ENCODE measurements around the gene PDE11A. TPM values are rescaled to one million over a fixed set of nuclear protein-coding genes. Genes with fewer than 3 reads are reported as not detected.
A peak's percentile ranks its signal among the peaks of the same experiment; 100 is the strongest.

Gene PDE11A
- total RNA-seq, 8 experiments from 2014 or later = 0.31 to 6.9 (median 3.9) TPM

DNA sequence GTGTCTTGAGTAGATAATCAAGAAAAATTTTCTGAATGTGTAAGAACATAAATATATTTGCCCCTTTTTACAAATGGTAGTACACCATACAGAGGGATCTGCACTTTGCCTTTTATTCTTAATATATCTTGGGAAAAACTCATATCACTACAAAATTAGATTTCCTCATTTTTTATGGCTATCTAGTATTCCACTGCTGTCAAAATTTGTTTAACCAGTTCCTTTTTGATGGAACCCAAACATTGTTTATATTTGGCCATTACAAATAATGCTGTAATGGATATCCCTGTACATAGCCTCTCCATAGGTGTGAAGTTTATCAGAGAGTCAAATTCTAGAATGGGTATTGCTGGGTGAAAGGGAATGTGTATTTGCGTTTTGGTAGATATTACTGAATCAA, 436.9 kb downstream of the PDE11A start:
- no peak overlapping the region for H3K27ac ChIP-seq
- ATAC-seq (replicated peaks in 6 of 8) = no peak
- 0 to 75% (median 0%) methylated on average over 1 of the region's 1 CpG; no CpG with 5 or more reads in 2 of the 10 experiments for WGBS, 10 experiments
- in situ Hi-C loops (cut with MboI; ENCODE audit: low pct_unique_long_range_greater_than_20kb in 2 of 9, low sequenced_read_pairs in 9 of 9, unreplicated experiment in 9 of 9) = no loop called here
- H3K4me1 ChIP-seq (replicated peaks in 1 of 2) = peaks cover 3 to 5% of the 10 kb centered on the region in 2 donors
- no peak overlapping the region for H3K4me3 ChIP-seq

DNA sequence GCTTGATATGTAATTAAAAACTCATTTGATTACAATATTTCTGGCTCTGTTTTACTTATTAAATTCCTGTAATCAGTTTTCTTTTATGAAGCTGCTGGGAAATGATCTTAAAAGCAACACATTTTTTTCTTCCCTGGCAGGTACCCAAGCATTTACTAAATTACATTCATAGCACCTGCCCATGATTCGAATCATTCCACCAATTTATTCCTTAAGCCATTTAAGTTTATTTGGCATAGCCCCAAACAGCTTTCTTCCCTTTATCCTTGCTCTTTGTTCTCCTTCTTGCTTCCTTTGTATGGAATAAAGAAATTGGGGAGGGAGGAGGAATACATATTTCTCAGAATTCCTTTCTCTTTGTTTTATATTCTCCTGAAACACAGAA, 438.7 kb downstream of the PDE11A start:
- peak in 1 of 8 experiments; percentile 39 for ATAC-seq (replicated peaks in 6 of 8)
- Histone ChIP-seq H3K27ac (no peak overlapping the region), H3K4me1 (replicated peaks in 1 of 2) (peaks cover 0 to 8% of the 10 kb centered on the region in 2 donors), H3K4me3 (no peak overlapping the region)
- in situ Hi-C loops (cut with MboI; ENCODE audit: low pct_unique_long_range_greater_than_20kb in 2 of 9, low sequenced_read_pairs in 9 of 9, unreplicated experiment in 9 of 9) = no loop called here
- WGBS, 10 experiments = 0 to 87% (median 78%) methylated on average over 1 of the region's 1 CpG; no CpG with 5 or more reads in 3 of the 10 experiments

DNA sequence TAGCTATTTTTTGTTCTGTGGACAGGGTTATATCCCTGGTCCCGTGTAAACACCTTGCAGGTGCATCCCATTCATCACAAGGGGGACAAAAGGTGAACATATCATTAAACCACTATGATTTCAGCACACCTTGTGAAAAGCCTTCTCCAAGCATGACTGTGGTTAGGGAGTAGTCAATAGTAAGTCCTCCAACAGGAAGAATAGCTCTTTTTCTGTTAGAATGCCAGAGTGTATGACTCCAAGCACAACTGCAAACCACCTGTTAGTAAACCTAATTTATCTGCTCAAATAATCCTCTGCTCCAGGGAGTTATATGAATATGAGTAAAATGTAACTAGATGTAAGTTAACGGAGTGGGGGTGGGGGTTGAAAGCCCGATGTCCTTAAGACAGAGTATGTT, 439.5 kb downstream of the PDE11A start:
- H3K4me1 ChIP-seq (replicated peaks in 1 of 2) = peaks cover 0 to 5% of the 10 kb centered on the region in 2 donors
- H3K27ac ChIP-seq = no peak overlapping the region
- H3K4me3 ChIP-seq = no peak overlapping the region
- in situ Hi-C loops (cut with MboI; ENCODE audit: low pct_unique_long_range_greater_than_20kb in 2 of 9, low sequenced_read_pairs in 9 of 9, unreplicated experiment in 9 of 9) = no loop called here
- 0 to 100% (median 67%) methylated on average over 1 to 3 of the region's 3 CpGs; no CpG with 5 or more reads in 2 of the 10 experiments for WGBS, 10 experiments
- peak in 1 of 8 experiments; percentile 16 for ATAC-seq (replicated peaks in 6 of 8)

DNA sequence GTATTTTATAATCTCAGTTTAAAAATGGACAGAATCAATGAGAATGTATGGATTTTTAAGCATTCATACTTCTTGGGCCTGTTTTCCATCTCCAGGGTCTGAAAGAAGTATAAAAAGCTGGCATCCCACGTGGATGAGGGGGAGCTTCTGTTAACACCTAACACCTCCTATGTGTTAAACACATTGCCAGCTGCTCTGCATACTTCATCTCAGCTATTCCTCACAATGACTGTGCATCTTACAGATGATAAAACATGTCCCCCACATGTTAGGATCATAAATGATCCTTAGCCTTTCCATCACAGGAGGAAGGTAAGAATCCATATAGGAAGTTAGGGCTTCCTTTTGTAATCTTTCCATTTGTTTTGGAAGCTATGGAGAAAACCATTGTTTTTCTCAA, 440.9 kb downstream of the PDE11A start:
- H3K4me3 ChIP-seq = no peak overlapping the region
- in situ Hi-C loops (cut with MboI; ENCODE audit: low pct_unique_long_range_greater_than_20kb in 2 of 9, low sequenced_read_pairs in 9 of 9, unreplicated experiment in 9 of 9) = no loop called here
- H3K27ac ChIP-seq = no peak overlapping the region
- WGBS, 10 experiments = 17 to 80% methylated on average over 1 of the region's 1 CpG; no CpG with 5 or more reads in 8 of the 10 experiments
- peaks cover 5 to 13% of the 10 kb centered on the region in 2 donors for H3K4me1 ChIP-seq (replicated peaks in 1 of 2)
- no peak for ATAC-seq (replicated peaks in 6 of 8)

- in situ Hi-C loops (cut with MboI; ENCODE audit: low pct_unique_long_range_greater_than_20kb in 2 of 9, low sequenced_read_pairs in 9 of 9, unreplicated experiment in 9 of 9) = no loop called here
- H3K27ac ChIP-seq = no peak overlapping the region
- H3K4me3 ChIP-seq = no peak overlapping the region
- ATAC-seq (replicated peaks in 6 of 8) = no peak
- WGBS, 10 experiments = 29 to 90% (median 75%) methylated on average over 1 to 4 of the region's 4 CpGs
- peaks cover 24 to 35% of the 10 kb centered on the region in 2 donors for H3K4me1 ChIP-seq (replicated peaks in 1 of 2)
These were observed 443.1 kb downstream of the PDE11A start for GRCh38 chr2:177629357-177630024.

DNA sequence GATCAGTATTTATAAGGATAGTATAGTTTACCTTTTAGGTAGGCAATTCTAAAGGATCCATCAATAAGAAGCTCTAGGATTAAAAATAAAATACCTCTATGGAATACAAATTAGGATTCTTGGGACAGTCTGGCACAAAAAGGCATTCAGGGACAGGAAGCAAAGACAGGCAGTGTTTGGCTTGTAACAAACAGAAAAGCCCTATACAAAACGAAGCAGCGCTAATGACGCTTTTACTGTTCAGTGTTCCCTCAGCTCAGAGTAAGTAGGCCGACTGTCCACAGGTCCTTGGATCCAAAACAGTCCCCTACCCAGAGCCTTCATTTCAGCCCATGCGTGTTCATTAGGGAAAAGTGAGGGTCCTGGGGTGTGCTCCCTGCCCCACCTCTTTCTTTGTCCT, 443.7 kb downstream of the PDE11A start:
- in situ Hi-C loops (cut with MboI; ENCODE audit: low pct_unique_long_range_greater_than_20kb in 2 of 9, low sequenced_read_pairs in 9 of 9, unreplicated experiment in 9 of 9) = no loop called here
- H3K4me1 ChIP-seq (replicated peaks in 1 of 2) = peaks cover 28 to 42% of the 10 kb centered on the region in 2 donors
- no peak overlapping the region for H3K27ac ChIP-seq
- no peak for ATAC-seq (replicated peaks in 6 of 8)
- H3K4me3 ChIP-seq = no peak overlapping the region
- 50 to 95% (median 67%) methylated on average over 2 to 5 of the region's 5 CpGs; no CpG with 5 or more reads in 3 of the 10 experiments for WGBS, 10 experiments

DNA sequence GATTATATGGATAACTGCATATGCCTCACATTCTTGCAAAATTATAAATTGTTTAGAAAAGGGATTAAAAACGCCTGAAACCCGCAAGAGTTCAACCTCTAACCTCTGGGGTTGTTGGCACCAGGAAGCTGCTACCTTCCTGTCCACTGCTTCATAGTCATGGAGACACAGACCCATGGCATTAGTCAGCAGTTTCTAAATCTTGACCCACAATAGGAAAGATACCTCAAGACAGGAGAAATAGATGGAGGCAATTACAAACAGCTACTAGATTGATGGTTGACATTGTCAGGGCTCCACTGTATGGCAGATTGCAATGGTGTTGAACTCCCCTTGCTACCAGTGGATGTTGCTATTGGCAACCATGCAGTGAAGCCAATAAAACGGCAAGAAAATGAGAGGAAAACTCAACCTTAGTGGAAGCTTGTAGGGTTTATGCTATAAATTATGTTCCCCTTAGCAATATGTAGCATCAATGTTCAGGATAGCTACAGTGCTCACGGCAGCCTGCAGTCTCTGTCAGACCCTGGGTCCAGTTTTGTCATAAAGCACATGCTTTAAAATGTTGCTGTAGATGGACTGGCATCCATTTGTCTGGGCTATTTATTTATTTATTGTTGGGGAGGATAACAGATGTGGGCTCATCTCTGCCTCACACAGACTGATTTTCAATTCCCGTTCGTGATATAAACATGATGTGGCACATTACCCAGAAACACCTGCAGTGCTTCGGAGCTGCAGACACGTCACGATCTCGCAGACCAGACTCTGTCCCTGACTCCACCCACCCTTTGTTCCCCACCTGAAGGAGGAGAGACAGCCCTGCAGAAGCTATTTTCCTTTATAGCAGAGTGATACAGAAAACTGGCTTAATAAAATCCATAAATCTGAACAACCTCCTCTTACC, 446.6 kb downstream of the PDE11A start:
- H3K4me1 ChIP-seq (replicated peaks in 1 of 2) = peaks cover 43 to 68% of the 10 kb centered on the region in 2 donors
- peak overlapping the region; percentile 82 to 96 for H3K27ac ChIP-seq
- in situ Hi-C loops (cut with MboI; ENCODE audit: low pct_unique_long_range_greater_than_20kb in 2 of 9, low sequenced_read_pairs in 9 of 9, unreplicated experiment in 9 of 9) = no loop called here
- 16 to 100% (median 49%) methylated on average over 1 to 10 of the region's 10 CpGs for WGBS, 10 experiments
- peak overlapping the region in 4 of 5 donors; percentile 7 to 21 (median 14) for H3K4me3 ChIP-seq
- peak in 6 of 8 experiments; percentile 27 to 85 (median 82) for ATAC-seq (replicated peaks in 6 of 8)

- Histone ChIP-seq H3K4me3 (no peak overlapping the region), H3K27ac (peak overlapping the region in 1 of 2 donors; percentile 65)
- WGBS, 10 experiments = 0 to 100% (median 33%) methylated on average over 1 to 4 of the region's 4 CpGs; no CpG with 5 or more reads in 2 of the 10 experiments
These were observed 450.1 kb downstream of the PDE11A start for GRCh38 chr2:177622521-177622920.

GRCh38 chr2:177619986-177620385, 452.6 kb downstream of the PDE11A start:
- in situ Hi-C loops (cut with MboI; ENCODE audit: low pct_unique_long_range_greater_than_20kb in 2 of 9, low sequenced_read_pairs in 9 of 9, unreplicated experiment in 9 of 9) = loop anchor here in 2 of 9 experiments (25.0 kb wide), 3 partner anchors 92 to 283 kb away; no protein-coding TSS in a partner anchor
- H3K4me3 ChIP-seq = no peak overlapping the region
- 80 to 100% (median 83%) methylated on average over 1 to 2 of the region's 2 CpGs; no CpG with 5 or more reads in 3 of the 10 experiments for WGBS, 10 experiments

More at GRCh38 chr2:177622521-177622920, 450.1 kb downstream of the PDE11A start:
- in situ Hi-C loops (cut with MboI; ENCODE audit: low pct_unique_long_range_greater_than_20kb in 2 of 9, low sequenced_read_pairs in 9 of 9, unreplicated experiment in 9 of 9) = loop anchor here in 2 of 9 experiments (25.0 kb wide), 3 partner anchors 90 to 285 kb away; no protein-coding TSS in a partner anchor
- H3K4me1 ChIP-seq (replicated peaks in 1 of 2) = peaks cover 42 to 75% of the 10 kb centered on the region in 2 donors
- ATAC-seq (replicated peaks in 6 of 8) = peak in 7 of 8 experiments; percentile 17 to 51 (median 34)

GRCh38 chr2:177619461-177619860, 453.1 kb downstream of the PDE11A start:
- Histone ChIP-seq H3K4me3 (peak overlapping the region in 3 of 5 donors; percentile 68 to 81 (median 80)), H3K4me1 (replicated peaks in 1 of 2) (peaks cover 25 to 68% of the 10 kb centered on the region in 2 donors), H3K27ac (no peak overlapping the region)
- in situ Hi-C loops (cut with MboI; ENCODE audit: low pct_unique_long_range_greater_than_20kb in 2 of 9, low sequenced_read_pairs in 9 of 9, unreplicated experiment in 9 of 9) = loop anchor here in 2 of 9 experiments (25.0 kb wide), 3 partner anchors 93 to 282 kb away; no protein-coding TSS in a partner anchor
- 52 to 100% (median 90%) methylated on average over 2 to 4 of the region's 4 CpGs; no CpG with 5 or more reads in 1 of the 10 experiments for WGBS, 10 experiments
- ATAC-seq (replicated peaks in 6 of 8) = no peak

More at GRCh38 chr2:177619986-177620385, 452.6 kb downstream of the PDE11A start:
- Histone ChIP-seq H3K4me1 (replicated peaks in 1 of 2) (peaks cover 28 to 68% of the 10 kb centered on the region in 2 donors), H3K27ac (no peak overlapping the region)
- no peak for ATAC-seq (replicated peaks in 6 of 8)

DNA sequence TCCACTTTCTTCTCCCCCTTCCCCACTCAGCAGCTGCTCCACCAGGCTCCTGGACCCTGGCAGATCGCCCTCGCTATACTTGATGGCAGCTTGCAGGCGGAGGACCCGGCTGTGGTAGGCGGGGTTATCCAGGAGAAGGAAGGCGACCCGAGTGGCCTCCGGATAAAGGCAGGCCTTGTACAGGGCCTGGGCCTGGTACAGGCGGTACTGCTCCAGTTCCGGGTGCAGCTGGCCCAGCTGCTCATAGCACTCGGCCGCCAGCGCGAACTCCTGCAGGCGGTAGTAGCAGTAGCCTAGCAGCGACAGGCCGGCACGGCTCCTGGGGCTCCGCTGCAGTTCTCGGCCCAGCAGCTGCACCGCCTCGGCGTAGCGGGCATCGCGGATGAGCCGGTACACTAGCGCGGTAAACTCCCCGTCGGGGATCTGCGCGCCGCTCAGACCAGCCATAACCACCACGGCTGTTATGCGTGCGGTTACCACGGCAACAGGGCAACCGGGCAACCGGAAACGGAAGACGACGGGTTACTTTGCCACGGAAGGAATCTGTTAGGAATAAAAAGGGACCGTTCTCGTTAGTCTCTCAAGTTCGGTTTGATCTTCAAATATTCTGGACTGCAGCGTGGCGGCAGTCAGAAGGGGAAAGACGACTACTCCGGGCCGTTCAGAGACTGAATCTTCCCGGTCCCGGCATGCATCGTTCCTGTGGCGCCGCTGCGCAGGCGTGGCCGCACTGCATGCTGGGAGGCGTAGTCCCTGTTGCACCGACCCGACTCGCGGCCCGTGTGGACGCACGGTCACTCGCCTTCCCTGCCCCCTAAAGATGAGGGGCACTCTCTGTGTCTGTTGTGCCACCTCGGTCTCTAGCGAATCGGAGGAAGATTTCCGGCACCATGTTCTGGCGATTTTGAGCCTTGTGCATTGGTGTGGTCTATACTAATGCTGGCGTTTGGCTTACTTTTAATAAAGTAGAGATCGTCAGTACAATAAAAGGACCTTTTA, 454.0 kb downstream of the PDE11A start:
- WGBS, 10 experiments = 0 to 10% (median 2%) methylated on average over 1 to 25 of the region's 76 CpGs; no CpG with 5 or more reads in 2 of the 10 experiments
- peak overlapping the region; percentile 68 to 82 (median 80) for H3K4me3 ChIP-seq
- peak overlapping the region; percentile 99 to 100 for H3K27ac ChIP-seq
- in situ Hi-C loops (cut with MboI; ENCODE audit: low pct_unique_long_range_greater_than_20kb in 2 of 9, low sequenced_read_pairs in 9 of 9, unreplicated experiment in 9 of 9) = loop anchor here in 2 of 9 experiments (25.0 kb wide), 3 partner anchors 94 to 281 kb away; no protein-coding TSS in a partner anchor
- H3K4me1 ChIP-seq (replicated peaks in 1 of 2) = peaks cover 22 to 61% of the 10 kb centered on the region in 2 donors
- peak; percentile 90 to 97 (median 93) for ATAC-seq (replicated peaks in 6 of 8)

Data from motor neuron (in vitro differentiated cells).